ENCODE measurements around the gene C1orf146.
"Not testable (repeated sequence)": the region's sequence is repeated elsewhere in the genome, so short reads cannot be mapped to it uniquely, and the experiment has no call there.

The C1orf146 gene

DNA sequence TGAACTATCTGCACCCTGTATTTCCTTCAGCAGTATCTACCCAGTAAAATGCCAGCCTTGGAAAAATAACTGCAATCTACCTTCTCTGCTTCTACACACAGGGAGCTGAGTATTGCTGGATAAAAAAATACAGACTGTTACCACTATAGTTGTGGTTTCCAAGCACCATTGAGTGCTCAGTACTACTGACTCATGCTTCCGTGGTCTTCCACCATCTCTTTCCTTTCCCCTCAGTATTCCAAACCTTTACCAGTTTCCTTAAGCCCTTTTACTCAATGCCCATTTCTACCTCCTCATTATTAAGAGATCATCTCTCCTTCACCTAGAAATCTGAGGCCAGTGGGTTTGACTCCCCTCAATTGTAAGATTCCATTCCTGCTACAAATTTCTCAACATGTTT is 57.2 kb downstream of the C1orf146 start:
- no peak for DNase-seq (ENCODE audit: low spot score)

DNA sequence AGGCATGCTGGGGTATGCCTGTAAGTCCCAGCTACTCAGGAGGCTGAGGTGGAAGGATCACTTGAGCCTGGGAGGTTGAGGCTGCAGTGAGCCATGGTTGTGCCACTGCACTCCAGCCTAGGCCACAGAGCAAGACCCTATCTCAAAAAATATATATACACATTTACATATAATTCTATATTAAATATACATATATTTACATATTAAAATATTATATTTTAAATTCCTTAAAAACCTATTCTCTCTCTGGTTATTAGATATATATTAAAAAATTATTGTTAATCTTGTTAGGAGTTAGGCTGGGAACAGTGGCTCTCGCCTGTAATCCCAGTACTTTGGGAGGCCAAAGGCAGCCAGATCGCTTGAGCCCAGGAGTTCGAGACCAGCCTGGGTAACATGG is 58.4 kb downstream of the C1orf146 start:
- DNase-seq (ENCODE audit: low spot score): no peak

DNA sequence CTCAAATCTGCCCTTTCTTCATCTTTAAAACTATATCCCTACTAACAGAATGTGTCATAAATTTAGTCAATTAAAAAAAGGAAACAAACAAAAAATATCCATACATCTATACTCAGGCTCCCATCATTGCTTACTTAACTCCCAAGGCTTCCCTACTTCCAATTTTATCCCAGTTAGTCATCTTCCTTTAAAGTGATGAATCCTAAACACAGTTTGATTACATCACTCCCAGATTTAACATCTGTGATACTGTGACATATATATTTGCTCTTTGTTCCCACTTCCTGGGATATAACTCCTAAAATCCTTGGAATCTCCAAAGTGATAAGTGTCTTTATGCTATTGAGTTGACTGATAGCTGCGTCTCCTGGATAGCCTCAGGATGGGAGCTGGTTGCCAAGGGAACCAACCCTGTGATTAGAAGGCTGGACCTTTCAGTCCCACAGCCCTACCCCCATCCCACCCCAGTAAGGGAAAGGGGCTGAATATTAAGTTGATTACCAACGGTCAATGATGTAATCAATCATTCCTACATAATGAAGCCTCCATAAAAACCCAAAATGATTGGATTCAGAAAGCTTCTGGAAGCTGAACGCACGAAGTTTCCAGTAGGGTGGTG is 59.5 kb downstream of the C1orf146 start:
- DNase-seq (ENCODE audit: low spot score): peak; percentile 14

DNA sequence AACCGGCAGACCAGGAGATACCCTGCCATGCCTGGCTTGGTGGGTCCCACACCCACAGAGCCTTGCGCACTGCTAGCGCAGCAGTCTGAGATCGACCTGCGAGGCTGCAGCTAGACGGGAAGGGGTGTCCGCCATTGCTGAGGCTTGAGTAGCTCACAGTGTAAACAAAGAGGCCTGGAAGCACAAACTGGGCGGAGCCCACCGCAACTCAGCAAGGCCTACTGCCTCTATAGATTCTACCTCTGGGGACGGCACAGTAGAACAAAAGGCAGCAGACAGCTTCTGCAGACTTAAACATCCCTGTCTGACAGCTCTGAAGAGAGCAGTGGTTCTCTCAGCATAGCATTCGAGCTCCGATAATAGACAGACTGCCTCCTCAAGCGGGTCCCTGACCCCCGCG is 62.1 kb downstream of the C1orf146 start:
- not testable (repeated sequence) for DNase-seq (ENCODE audit: low spot score)

DNA sequence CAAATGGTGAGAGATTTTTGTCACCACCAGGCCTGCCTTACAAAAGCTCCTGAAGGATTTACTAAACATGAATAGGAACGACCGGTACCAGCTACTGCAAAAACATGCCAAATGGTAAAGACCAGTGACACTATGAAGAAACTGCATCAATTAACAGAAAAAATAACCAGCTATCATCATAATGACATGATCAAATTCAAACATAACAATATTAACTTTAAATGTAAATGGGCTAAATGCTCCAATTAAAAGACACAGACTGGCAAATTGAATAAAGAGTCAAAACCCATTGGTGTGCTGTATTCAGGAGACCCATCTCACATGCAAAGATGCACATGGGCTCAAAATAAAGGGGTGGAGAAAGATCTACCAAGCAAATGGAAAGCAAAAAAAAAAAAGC is 63.7 kb downstream of the C1orf146 start:
- not testable (repeated sequence) for DNase-seq (ENCODE audit: low spot score)

DNA sequence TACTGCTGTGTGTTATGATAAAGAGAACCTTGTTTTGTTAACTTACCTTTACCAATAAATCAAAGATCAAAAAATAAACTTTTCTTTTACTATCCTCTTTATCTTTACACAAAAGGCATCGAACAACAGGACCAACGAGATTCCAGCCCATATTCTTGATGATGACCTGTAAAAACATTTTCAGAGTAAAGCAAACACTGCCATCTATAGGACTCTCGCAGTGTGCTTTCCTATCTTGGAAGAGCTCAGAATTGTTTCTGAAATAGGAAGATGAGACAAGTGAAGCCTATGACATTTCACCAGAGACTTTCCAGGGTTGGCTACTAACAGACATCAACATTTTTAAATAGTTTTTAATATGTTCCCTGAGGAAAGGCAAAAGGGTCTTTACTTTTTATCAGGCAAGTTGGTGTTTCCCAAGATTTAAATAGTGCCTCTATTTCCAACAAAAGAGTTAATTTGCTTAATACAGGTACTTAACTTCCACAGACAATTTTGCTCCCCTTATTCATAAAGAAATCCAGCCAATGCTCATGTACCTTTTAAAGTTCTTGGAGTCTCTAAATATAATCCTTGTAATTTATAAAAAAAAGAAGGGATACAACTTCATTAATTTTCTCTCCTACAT is 73.8 kb downstream of the C1orf146 start:
- peak; percentile 63 for DNase-seq (ENCODE audit: low spot score)

All from GM03348 (cell line).